HepG2 (cell line): ENCODE data around the gene KLB. TPM values are rescaled to one million over a fixed set of nuclear protein-coding genes. Genes with fewer than 3 reads are reported as not detected.
A peak's percentile ranks its signal among the peaks of the same experiment; 100 is the strongest.

ENCODE experiments used
- ATAC-seq: fragments of 200-7000 bp; cut with Tn5 transposase; 3 replicates; pipeline ENCODE4 v1.9.1; 2020; ENCODE audit warnings: mild to moderate bottlenecking, moderate library complexity
- BruUV-seq: library from RNA; stranded (reverse); fragments of 400-500 nt; replicated peaks from 2 replicates; lab custom pipeline; 2021; lab: Mats Ljungman, UMichigan
- CTCF ChIA-PET: fragments of 300-600 bp; formaldehyde crosslinking; extraction: SDS; loops from one replicate; lab custom pipeline; 2021; ENCODE audit warnings: low total read pairs, inconsistent platforms, low intra/inter-chr PET ratio; lab: Yijun Ruan, JAX
- POLR2A ChIA-PET: fragments of 350-600 bp; sonication (Branson Sonifier 250); formaldehyde crosslinking; loops from one replicate; lab custom pipeline; 2020; ENCODE audit warnings: antibody characterized with exemption, inconsistent platforms; lab: Yijun Ruan, JAX
- DNase-seq: peaks from one replicate; pipeline ENCODE4 v3.0.0-alpha.2; 2015; ENCODE audit warnings: low spot score
- FAIRE-seq: peaks from 3 replicates; lab custom pipeline; 2011; peaks lifted over from hg19 to GRCh38; lab: Jason Lieb, UNC
- H2AFZ ChIP-seq: one replicate; pipeline ENCODE4 v1.6.1; 2011; ENCODE audit warnings: low read length, inconsistent platforms
- H3K27ac ChIP-seq: fragments of 300-600 bp; 3 replicates; pipeline ENCODE4 v1.8.0; 2011; ENCODE audit warnings: mixed run types, mild to moderate bottlenecking, mixed read lengths, low read length, inconsistent platforms; ENCODE audit not compliant: insufficient read depth; ENCODE audit errors: extremely low read length
- H3K27me3 ChIP-seq, 2 experiments: fragments of 200-600 bp in 1 of 2; 2 replicates in 1 of 2; 3 replicates in 1 of 2; pipeline versions ENCODE4 v1.6.0 to v1.8.0; 2011; ENCODE audit warnings: low read length in 2 of 2, mild to moderate bottlenecking in 2 of 2, moderate library complexity in 2 of 2, inconsistent platforms in 1 of 2; ENCODE audit not compliant: insufficient read depth in 2 of 2, control insufficient read depth in 1 of 2
- H3K36me3 ChIP-seq, 2 experiments: fragments of 200-600 bp in 1 of 2; replicated peaks in 1 of 2; 2 replicates in 1 of 2; 3 replicates in 1 of 2; pipeline versions ENCODE4 v1.5.1 to v1.8.0; 2011; ENCODE audit warnings: low read length in 2 of 2, inconsistent platforms in 1 of 2; ENCODE audit not compliant: insufficient read depth in 2 of 2, control insufficient read depth in 1 of 2
- H3K4me1 ChIP-seq: 2 replicates; pipeline ENCODE4 v1.5.1; 2012; ENCODE audit warnings: low read length, inconsistent platforms; ENCODE audit not compliant: insufficient read depth
- H3K4me2 ChIP-seq: 2 replicates; pipeline ENCODE4 v1.6.0; 2011; ENCODE audit warnings: low read depth, low read length, inconsistent platforms
- H3K4me3 ChIP-seq, 3 experiments: fragments of 200-600 bp in 1 of 3; sonication (generic), shearing (Covaris generic) in 1 of 3; replicated peaks in 1 of 3; 2 replicates each; pipeline ENCODE4 v1.5.1; 2011 to 2016; ENCODE audit warnings: low read length in 3 of 3, inconsistent platforms in 2 of 3, low read depth in 2 of 3, mild to moderate bottlenecking in 2 of 3, control low read depth in 1 of 3, mixed read lengths in 1 of 3; ENCODE audit not compliant: insufficient read depth in 1 of 3
- H3K79me2 ChIP-seq: one replicate; pipeline ENCODE4 v1.6.1; 2011; ENCODE audit warnings: low read length, inconsistent platforms; ENCODE audit not compliant: insufficient read depth
- H3K9ac ChIP-seq: 2 replicates; pipeline ENCODE4 v1.6.0; 2011; ENCODE audit warnings: mild to moderate bottlenecking, low read depth, low read length, inconsistent platforms; ENCODE audit not compliant: insufficient read depth
- H3K9me3 ChIP-seq: 2 replicates; pipeline ENCODE4 v1.5.1; 2012; ENCODE audit warnings: mild to moderate bottlenecking, low read length
- H4K20me1 ChIP-seq: 2 replicates; pipeline ENCODE4 v1.6.0; 2011; ENCODE audit warnings: inconsistent platforms, mild to moderate bottlenecking, low read length, moderate library complexity; ENCODE audit not compliant: insufficient read depth
- ELF1 ChIP-seq: sonication (generic); formaldehyde crosslinking; IDR thresholded peaks from 2 replicates; pipeline ENCODE4 v1.4.0; 2020; ENCODE audit warnings: missing genetic modification reagents
- GPN1 ChIP-seq: sonication (generic); formaldehyde crosslinking; IDR thresholded peaks from 2 replicates; pipeline ENCODE4 v1.5.1; 2020; ENCODE audit warnings: missing genetic modification reagents, borderline replicate concordance
- POGZ ChIP-seq: sonication (generic); formaldehyde crosslinking; IDR thresholded peaks from 2 replicates; pipeline ENCODE4 v1.4.0; 2020; ENCODE audit warnings: mild to moderate bottlenecking, missing genetic modification reagents
- TBP ChIP-seq: sonication (generic); formaldehyde crosslinking; IDR thresholded peaks from 2 replicates; pipeline ENCODE4 v1.5.0; 2020; ENCODE audit warnings: missing genetic modification reagents
- THAP11 ChIP-seq: IDR thresholded peaks from 2 replicates; pipeline ENCODE4 v1.6.1; 2016; ENCODE audit warnings: missing biosample characterization, missing genetic modification reagents
- ZNF225 ChIP-seq: sonication (generic); formaldehyde crosslinking; IDR thresholded peaks from 2 replicates; pipeline ENCODE4 v1.4.0; 2020; ENCODE audit warnings: mild to moderate bottlenecking, missing genetic modification reagents
- ZNF547 ChIP-seq: sonication (generic); formaldehyde crosslinking; IDR thresholded peaks from 2 replicates; pipeline ENCODE4 v1.5.1; 2020; ENCODE audit warnings: mild to moderate bottlenecking, missing genetic modification reagents
- ZNF678 ChIP-seq: sonication (generic); formaldehyde crosslinking; IDR thresholded peaks from 2 replicates; pipeline ENCODE4 v1.4.0; 2020; ENCODE audit warnings: mild to moderate bottlenecking, missing genetic modification reagents
- ZNF7 ChIP-seq: IDR thresholded peaks from 2 replicates; pipeline ENCODE4 v1.6.1; 2016; ENCODE audit warnings: missing biosample characterization, missing genetic modification reagents
- ZNF775 ChIP-seq: sonication (generic); formaldehyde crosslinking; IDR thresholded peaks from 2 replicates; pipeline ENCODE4 v1.4.0; 2020; ENCODE audit warnings: missing genetic modification reagents, mild to moderate bottlenecking, moderate library complexity, borderline replicate concordance
- WGBS: methylation state at CpG from one replicate; pipeline ENCODE4 v1.1.6; 2017; ENCODE audit warnings: low lambda C conversion rate; 5-methylcytosine and 5-hydroxymethylcytosine counted together
- in situ Hi-C: cut with HindIII; loops from 2 replicates; pipeline ENCODE4 v1.10.0; 2017; ENCODE audit warnings: low pct_unique_long_range_greater_than_20kb; ENCODE audit not compliant: extremely low pct_ligation_motif_present
- intact Hi-C: fragments of 100-400 bp; cut with micrococcal nuclease; formaldehyde crosslinking; loops from one replicate; pipeline ENCODE4 v1.10.0; 2022; ENCODE audit not compliant: unreplicated experiment
- polyA plus RNA-seq, 8 experiments: library from polyadenylated mRNA; depleted of rRNA in 3 of 8; stranded (reverse) in 7 of 8; unstranded in 1 of 8; fragments of >200 nt; fragmentation: Illumina TruSeq in 4 of 8; extraction: Trizol in 4 of 8; gene quantifications; 2 replicates each; pipeline versions ENCODE4 v1.2.1 to v1.2.3, GENCODE V29; 2011 to 2016; ENCODE audit warnings: low read depth in 4 of 8, missing spikeins in 1 of 8, mixed read lengths in 1 of 8; ENCODE audit not compliant: insufficient read depth in 1 of 8
- total RNA-seq, 5 experiments: library from RNA; depleted of rRNA; stranded (reverse); fragments of >200 nt; fragmentation: Illumina TruSeq; extraction: Trizol; gene quantifications; 2 replicates each; pipeline ENCODE4 v1.2.3, GENCODE V29; 2016; ENCODE audit warnings: low read depth in 1 of 5
- TF ChIP-seq, protein P1 (sequence below), 2 experiments: fragments of 450-650 bp in 1 of 2; sonication (generic) in 1 of 2; formaldehyde crosslinking; IDR thresholded peaks; 2 replicates each; pipeline versions ENCODE4 v1.5.0 to v1.8.0; 2020 to 2022; ENCODE audit warnings: mild to moderate bottlenecking in 1 of 2, missing genetic modification reagents in 1 of 2
- TF ChIP-seq, protein P2 (sequence below): IDR thresholded peaks from 2 replicates; pipeline ENCODE4 v1.6.1; 2018; ENCODE audit warnings: missing genetic modification reagents
- TF ChIP-seq, protein P3 (sequence below): sonication (generic); formaldehyde crosslinking; IDR thresholded peaks from 2 replicates; pipeline ENCODE4 v1.4.0; 2020; ENCODE audit warnings: missing genetic modification reagents
- TF ChIP-seq, protein P4 (sequence below): sonication (generic); formaldehyde crosslinking; IDR thresholded peaks from 2 replicates; pipeline ENCODE4 v1.8.1; 2023; ENCODE audit warnings: mild to moderate bottlenecking, inconsistent platforms, moderate library complexity, missing genetic modification reagents, borderline replicate concordance

KLB gene
- total and polyA plus RNA-seq, 2 of the 13 experiments (the other 11 are each of a cell fraction or from before 2014, with no cell fraction given), result 25.3 to 82.0 TPM

DNA sequence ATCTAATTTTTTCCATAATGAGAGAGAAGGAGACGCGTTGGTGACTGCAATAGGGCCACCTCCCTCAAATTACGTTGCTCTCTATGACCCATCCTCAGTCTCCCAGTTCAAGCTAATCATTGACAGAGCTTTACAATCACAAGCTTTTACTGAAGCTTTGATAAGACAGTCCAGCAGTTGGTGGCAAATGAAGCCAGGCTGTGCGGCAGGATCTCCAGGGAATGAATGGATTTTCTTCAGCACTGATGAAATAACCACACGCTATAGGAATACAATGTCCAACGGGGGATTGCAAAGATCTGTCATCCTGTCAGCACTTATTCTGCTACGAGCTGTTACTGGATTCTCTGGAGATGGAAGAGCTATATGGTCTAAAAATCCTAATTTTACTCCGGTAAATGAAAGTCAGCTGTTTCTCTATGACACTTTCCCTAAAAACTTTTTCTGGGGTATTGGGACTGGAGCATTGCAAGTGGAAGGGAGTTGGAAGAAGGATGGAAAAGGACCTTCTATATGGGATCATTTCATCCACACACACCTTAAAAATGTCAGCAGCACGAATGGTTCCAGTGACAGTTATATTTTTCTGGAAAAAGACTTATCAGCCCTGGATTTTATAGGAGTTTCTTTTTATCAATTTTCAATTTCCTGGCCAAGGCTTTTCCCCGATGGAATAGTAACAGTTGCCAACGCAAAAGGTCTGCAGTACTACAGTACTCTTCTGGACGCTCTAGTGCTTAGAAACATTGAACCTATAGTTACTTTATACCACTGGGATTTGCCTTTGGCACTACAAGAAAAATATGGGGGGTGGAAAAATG is at the start of gene KLB (continued):
- TF ChIP-seq, protein P1, sequence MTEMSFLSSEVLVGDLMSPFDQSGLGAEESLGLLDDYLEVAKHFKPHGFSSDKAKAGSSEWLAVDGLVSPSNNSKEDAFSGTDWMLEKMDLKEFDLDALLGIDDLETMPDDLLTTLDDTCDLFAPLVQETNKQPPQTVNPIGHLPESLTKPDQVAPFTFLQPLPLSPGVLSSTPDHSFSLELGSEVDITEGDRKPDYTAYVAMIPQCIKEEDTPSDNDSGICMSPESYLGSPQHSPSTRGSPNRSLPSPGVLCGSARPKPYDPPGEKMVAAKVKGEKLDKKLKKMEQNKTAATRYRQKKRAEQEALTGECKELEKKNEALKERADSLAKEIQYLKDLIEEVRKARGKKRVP (CRISPR knock-in tag; IDR thresholded peaks at IDR 0.05), result peak in 1 of 2 experiments; percentile 87; a peak in 2 of 4 replicates
- TF ChIP-seq, protein P2, sequence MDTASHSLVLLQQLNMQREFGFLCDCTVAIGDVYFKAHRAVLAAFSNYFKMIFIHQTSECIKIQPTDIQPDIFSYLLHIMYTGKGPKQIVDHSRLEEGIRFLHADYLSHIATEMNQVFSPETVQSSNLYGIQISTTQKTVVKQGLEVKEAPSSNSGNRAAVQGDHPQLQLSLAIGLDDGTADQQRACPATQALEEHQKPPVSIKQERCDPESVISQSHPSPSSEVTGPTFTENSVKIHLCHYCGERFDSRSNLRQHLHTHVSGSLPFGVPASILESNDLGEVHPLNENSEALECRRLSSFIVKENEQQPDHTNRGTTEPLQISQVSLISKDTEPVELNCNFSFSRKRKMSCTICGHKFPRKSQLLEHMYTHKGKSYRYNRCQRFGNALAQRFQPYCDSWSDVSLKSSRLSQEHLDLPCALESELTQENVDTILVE, result peak; percentile 78
- TF ChIP-seq TBP (CRISPR knock-in tag) (no peak), POGZ (peak; percentile 49; the same call in 1 of the 2 replicates)

DNA sequence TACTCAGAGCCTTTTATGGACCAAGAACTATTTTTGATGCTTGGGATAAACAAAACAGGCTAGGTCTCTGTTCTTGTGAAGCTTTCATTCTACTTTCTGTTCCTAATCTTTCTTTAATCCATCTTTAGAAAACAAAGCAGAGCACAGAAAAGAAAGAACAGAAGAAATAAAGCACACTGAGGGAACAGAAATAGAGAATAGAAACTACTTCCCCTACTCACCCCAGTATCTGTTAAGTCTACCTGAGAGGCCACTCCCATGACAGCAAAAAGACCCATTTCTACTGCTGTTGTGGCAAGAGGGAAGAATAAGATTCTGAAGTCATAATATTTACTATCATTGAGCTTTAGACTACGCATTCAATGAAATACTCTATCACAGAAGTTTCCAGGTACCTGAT is 49.7 kb upstream of the KLB start:
- Histone ChIP-seq H2AFZ (no peak overlapping the region), H3K27me3 (no peaks in the 10 kb centered on the region), H3K79me2 (peaks cover 96% of the 10 kb centered on the region)
- FAIRE-seq (no peak), ATAC-seq (no peak)
- intact Hi-C loops, result no loop called here
- TF ChIP-seq ZNF7 (CRISPR knock-in tag), result no peak
- TF ChIP-seq ZNF678 (CRISPR knock-in tag), result no peak
- TF ChIP-seq ZNF775 (CRISPR knock-in tag), result no peak
- TF ChIP-seq, protein P3, sequence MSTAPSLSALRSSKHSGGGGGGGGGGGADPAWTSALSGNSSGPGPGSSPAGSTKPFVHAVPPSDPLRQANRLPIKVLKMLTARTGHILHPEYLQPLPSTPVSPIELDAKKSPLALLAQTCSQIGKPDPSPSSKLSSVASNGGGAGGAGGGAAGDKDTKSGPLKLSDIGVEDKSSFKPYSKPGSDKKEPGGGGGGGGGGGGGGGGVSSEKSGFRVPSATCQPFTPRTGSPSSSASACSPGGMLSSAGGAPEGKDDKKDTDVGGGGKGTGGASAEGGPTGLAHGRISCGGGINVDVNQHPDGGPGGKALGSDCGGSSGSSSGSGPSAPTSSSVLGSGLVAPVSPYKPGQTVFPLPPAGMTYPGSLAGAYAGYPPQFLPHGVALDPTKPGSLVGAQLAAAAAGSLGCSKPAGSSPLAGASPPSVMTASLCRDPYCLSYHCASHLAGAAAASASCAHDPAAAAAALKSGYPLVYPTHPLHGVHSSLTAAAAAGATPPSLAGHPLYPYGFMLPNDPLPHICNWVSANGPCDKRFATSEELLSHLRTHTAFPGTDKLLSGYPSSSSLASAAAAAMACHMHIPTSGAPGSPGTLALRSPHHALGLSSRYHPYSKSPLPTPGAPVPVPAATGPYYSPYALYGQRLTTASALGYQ (CRISPR knock-in tag), result no peak
- TF ChIP-seq ZNF225, result no peak
- no peak for TF ChIP-seq ELF1
- no peak for TF ChIP-seq GPN1 (CRISPR knock-in tag)
- TF ChIP-seq, protein P4, sequence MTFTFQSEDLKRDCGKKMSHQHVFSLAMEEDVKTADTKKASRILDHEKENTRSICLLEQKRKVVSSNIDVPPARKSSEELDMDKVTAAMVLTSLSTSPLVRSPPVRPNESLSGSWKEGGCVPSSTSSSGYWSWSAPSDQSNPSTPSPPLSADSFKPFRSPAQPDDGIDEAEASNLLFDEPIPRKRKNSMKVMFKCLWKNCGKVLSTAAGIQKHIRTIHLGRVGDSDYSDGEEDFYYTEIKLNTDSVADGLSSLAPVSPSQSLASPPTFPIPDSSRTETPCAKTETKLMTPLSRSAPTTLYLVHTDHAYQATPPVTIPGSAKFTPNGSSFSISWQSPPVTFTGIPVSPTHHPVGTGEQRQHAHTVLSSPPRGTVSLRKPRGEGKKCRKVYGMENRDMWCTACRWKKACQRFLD (CRISPR knock-in tag), result no peak
- TF ChIP-seq ZNF547 (CRISPR knock-in tag), result no peak
- TF ChIP-seq THAP11 (CRISPR knock-in tag), result no peak
- TF ChIP-seq, all 625 proteins: peak for 0
- no peaks in the 10 kb centered on the region for H4K20me1 ChIP-seq
- no peak overlapping the region for H3K4me3 ChIP-seq
- H3K36me3 ChIP-seq, result peaks cover 0 to 1% of the 10 kb centered on the region in 2 experiments; a peak in 4 of 5 replicates
- CTCF ChIA-PET, result no interaction called here
- H3K9ac ChIP-seq, result no peak overlapping the region
- no TSS peak for BruUV-seq
- WGBS, result 100% methylated on average over 1 of the region's 1 CpG
- in situ Hi-C loops, result no loop called here
- H3K27ac ChIP-seq, result no peak overlapping the region
- POLR2A ChIA-PET, result interaction anchor here (2.9 kb wide), 1 partner anchor 9 kb away, joined by 10 read pairs; the partner anchor contains the start of gene RFC1
- no peak for DNase-seq
- H3K9me3 ChIP-seq, result no peaks in the 10 kb centered on the region
- H3K4me1 ChIP-seq, result peaks cover 54% of the 10 kb centered on the region
- no peak overlapping the region for H3K4me2 ChIP-seq
